GM12891 (cell line): Measurements from ENCODE around the gene GRM7.

Source experiments
- POLR2A ChIP-seq: IDR thresholded peaks from 2 replicates; pipeline ENCODE4 v1.6.1; 2011; ENCODE audit warnings: low read depth, low read length, control low read depth
- POLR2AphosphoS5 ChIP-seq: IDR thresholded peaks from 2 replicates; pipeline ENCODE4 v1.6.1; 2011; ENCODE audit warnings: low read depth, low read length, control low read depth

- TF ChIP-seq POLR2A (no peak), POLR2AphosphoS5 (no peak)
These were observed 927.2 kb downstream of the GRM7 start for GRCh38 chr3:7787871-7788828.
